Measurements from ENCODE around the gene COTL1. TPM values are rescaled to one million over a fixed set of nuclear protein-coding genes. Genes with fewer than 3 reads are reported as not detected.
A peak's percentile ranks its signal among the peaks of the same experiment; 100 is the strongest.

COTL1 gene
- total RNA-seq, 1 donor from 2014 or later: 37.6 TPM

GRCh38 chr16:84604477-84605013 lies 13.3 kb downstream of the COTL1 start:
- H3K27me3 Mint-ChIP-seq: no peaks in the 10 kb centered on the region
- DNase-seq (ENCODE audit: low spot score, unreplicated experiment): no peak

GRCh38 chr16:84603940-84604339 lies 13.9 kb downstream of the COTL1 start:
- Mint-ChIP-seq H3K9me3 (ENCODE audit: low read depth) (no peaks in the 10 kb centered on the region), H3K4me3 (ENCODE audit: low read depth) (no peak overlapping the region), H3K27ac (no peak overlapping the region), H3K4me1 (ENCODE audit: low read depth) (peaks cover 23% of the 10 kb centered on the region), H3K36me3 (ENCODE audit: insufficient read depth) (no peaks in the 10 kb centered on the region), H3K27me3 (no peaks in the 10 kb centered on the region)
- no peak for TF ChIP-seq CTCF (IDR thresholded peaks at IDR 0.05; ENCODE audit: unreplicated experiment)
- DNase-seq (ENCODE audit: low spot score, unreplicated experiment): no peak

More at GRCh38 chr16:84604477-84605013, 13.3 kb downstream of the COTL1 start:
- Mint-ChIP-seq H3K9me3 (ENCODE audit: low read depth) (no peaks in the 10 kb centered on the region), H3K4me1 (ENCODE audit: low read depth) (peaks cover 18% of the 10 kb centered on the region), H3K36me3 (ENCODE audit: insufficient read depth) (no peaks in the 10 kb centered on the region), H3K27ac (peak overlapping the region; percentile 82), H3K4me3 (ENCODE audit: low read depth) (peak overlapping the region; percentile 29)
- TF ChIP-seq CTCF (IDR thresholded peaks at IDR 0.05; ENCODE audit: unreplicated experiment): no peak

- Mint-ChIP-seq H3K36me3 (ENCODE audit: insufficient read depth) (no peaks in the 10 kb centered on the region), H3K27ac (no peak overlapping the region), H3K4me1 (ENCODE audit: low read depth) (peaks cover 23% of the 10 kb centered on the region), H3K9me3 (ENCODE audit: low read depth) (no peaks in the 10 kb centered on the region), H3K4me3 (ENCODE audit: low read depth) (no peak overlapping the region), H3K27me3 (no peaks in the 10 kb centered on the region)
- no peak for DNase-seq (ENCODE audit: low spot score, unreplicated experiment)
- no peak for TF ChIP-seq CTCF (IDR thresholded peaks at IDR 0.05; ENCODE audit: unreplicated experiment)
These were observed 14.6 kb downstream of the COTL1 start for GRCh38 chr16:84603140-84603816.

- Mint-ChIP-seq H3K36me3 (ENCODE audit: insufficient read depth) (peaks cover 2% of the 10 kb centered on the region), H3K27ac (peak overlapping the region; percentile 29), H3K4me1 (ENCODE audit: low read depth) (peaks cover 23% of the 10 kb centered on the region), H3K9me3 (ENCODE audit: low read depth) (no peaks in the 10 kb centered on the region), H3K27me3 (no peaks in the 10 kb centered on the region), H3K4me3 (ENCODE audit: low read depth) (no peak overlapping the region)
- no peak for DNase-seq (ENCODE audit: low spot score, unreplicated experiment)
- TF ChIP-seq CTCF (IDR thresholded peaks at IDR 0.05; ENCODE audit: unreplicated experiment): no peak
These were observed 17.3 kb downstream of the COTL1 start for GRCh38 chr16:84600343-84601229.

GRCh38 chr16:84599521-84600202 lies 18.2 kb downstream of the COTL1 start:
- Mint-ChIP-seq H3K4me3 (ENCODE audit: low read depth) (peak overlapping the region; percentile 16), H3K27ac (peak overlapping the region; percentile 79), H3K9me3 (ENCODE audit: low read depth) (no peaks in the 10 kb centered on the region), H3K27me3 (no peaks in the 10 kb centered on the region), H3K4me1 (ENCODE audit: low read depth) (peaks cover 22% of the 10 kb centered on the region), H3K36me3 (ENCODE audit: insufficient read depth) (peaks cover 2% of the 10 kb centered on the region)
- no peak for TF ChIP-seq CTCF (IDR thresholded peaks at IDR 0.05; ENCODE audit: unreplicated experiment)
- no peak for DNase-seq (ENCODE audit: low spot score, unreplicated experiment)
